ENCODE data around the gene CTNNAL1. TPM values are rescaled to one million over a fixed set of nuclear protein-coding genes. Genes with fewer than 3 reads are reported as not detected.
"Not testable (repeated sequence)": the region's sequence is repeated elsewhere in the genome, so short reads cannot be mapped to it uniquely, and the experiment has no call there.

Gene CTNNAL1
- total and polyA plus RNA-seq, 2 donors = 28.3 to 61.3 TPM

DNA sequence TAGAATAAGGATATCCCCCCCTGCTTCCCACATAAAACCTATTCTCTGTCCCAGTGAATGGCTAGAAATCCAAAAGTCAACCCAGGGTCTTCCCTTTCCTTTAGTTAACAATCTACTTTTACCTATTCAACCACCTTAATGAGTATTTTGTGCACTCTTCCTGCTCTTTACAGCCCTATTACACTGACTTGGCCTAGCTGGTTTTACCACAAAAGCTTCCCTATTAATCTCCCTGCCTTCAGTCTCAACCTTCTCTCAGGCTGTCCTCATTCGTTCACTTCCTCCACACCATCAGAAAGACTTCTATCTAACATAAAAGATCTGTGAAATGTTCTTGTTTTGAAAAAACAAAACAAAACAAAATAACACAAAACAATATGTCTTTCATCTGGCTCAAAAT, 16.2 kb downstream of the CTNNAL1 start:
- Histone ChIP-seq H3K4me3 (ENCODE audit: low read depth, low read length) (no peak overlapping the region), H3K27ac (ENCODE audit: low read depth) (no peak overlapping the region), H3K4me1 (ENCODE audit: insufficient read depth) (no peaks in the 10 kb centered on the region), H3K36me3 (ENCODE audit: insufficient read depth) (no peaks in the 10 kb centered on the region)
- no peak for DNase-seq (ENCODE audit: extremely low spot score)
- WGBS = 72% methylated on average over 1 of the region's 1 CpG

- no peak for DNase-seq (ENCODE audit: extremely low spot score)
- Histone ChIP-seq H3K4me1 (ENCODE audit: insufficient read depth) (no peaks in the 10 kb centered on the region), H3K27ac (ENCODE audit: low read depth) (no peak overlapping the region), H3K36me3 (ENCODE audit: insufficient read depth) (no peaks in the 10 kb centered on the region), H3K4me3 (ENCODE audit: low read depth, low read length) (no peak overlapping the region)
- WGBS = 39% methylated on average over 1 of the region's 1 CpG
Observed at GRCh38 chr9:108996643-108997042, 16.7 kb downstream of the CTNNAL1 start.

DNA sequence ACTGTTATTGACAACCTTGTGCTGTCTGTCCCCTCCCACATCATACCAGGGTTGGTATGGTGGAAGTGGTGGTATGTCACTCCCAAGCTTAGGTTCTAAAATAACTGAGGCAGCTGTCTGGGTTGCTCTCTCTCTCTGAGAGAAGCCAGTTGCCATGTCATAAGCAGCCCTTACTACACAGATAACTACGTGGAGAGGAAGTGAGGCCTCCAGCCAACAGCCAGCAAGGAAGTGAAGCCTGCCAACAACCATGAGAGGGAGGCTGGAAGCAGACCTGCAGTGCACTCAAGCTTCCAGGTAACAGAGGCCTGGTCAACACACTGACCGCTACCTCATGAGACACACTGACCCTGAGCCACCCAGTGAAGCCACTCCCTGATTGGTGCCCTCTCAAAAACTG, 18.6 kb downstream of the CTNNAL1 start:
- Histone ChIP-seq H3K27ac (ENCODE audit: low read depth) (no peak overlapping the region), H3K4me3 (ENCODE audit: low read depth, low read length) (no peak overlapping the region), H3K36me3 (ENCODE audit: insufficient read depth) (no peaks in the 10 kb centered on the region), H3K4me1 (ENCODE audit: insufficient read depth) (no peaks in the 10 kb centered on the region)
- DNase-seq (ENCODE audit: extremely low spot score) = no peak
- 54% methylated on average over 2 of the region's 2 CpGs for WGBS

GRCh38 chr9:108991479-108991878, 21.8 kb downstream of the CTNNAL1 start:
- Histone ChIP-seq H3K4me3 (ENCODE audit: low read depth, low read length) (no peak overlapping the region), H3K4me1 (ENCODE audit: insufficient read depth) (no peaks in the 10 kb centered on the region), H3K27ac (ENCODE audit: low read depth) (no peak overlapping the region), H3K36me3 (ENCODE audit: insufficient read depth) (no peaks in the 10 kb centered on the region)
- DNase-seq (ENCODE audit: extremely low spot score) = no peak
- WGBS = 36% methylated on average over 5 of the region's 5 CpGs

- DNase-seq (ENCODE audit: extremely low spot score) = no peak
- no peaks in the 10 kb centered on the region for H3K4me1 ChIP-seq (ENCODE audit: insufficient read depth)
- no peak overlapping the region for H3K4me3 ChIP-seq (ENCODE audit: low read depth, low read length)
- no peaks in the 10 kb centered on the region for H3K36me3 ChIP-seq (ENCODE audit: insufficient read depth)
- H3K27ac ChIP-seq (ENCODE audit: low read depth) = no peak overlapping the region
Observed at GRCh38 chr9:108983885-108984284, 29.4 kb downstream of the CTNNAL1 start.

DNA sequence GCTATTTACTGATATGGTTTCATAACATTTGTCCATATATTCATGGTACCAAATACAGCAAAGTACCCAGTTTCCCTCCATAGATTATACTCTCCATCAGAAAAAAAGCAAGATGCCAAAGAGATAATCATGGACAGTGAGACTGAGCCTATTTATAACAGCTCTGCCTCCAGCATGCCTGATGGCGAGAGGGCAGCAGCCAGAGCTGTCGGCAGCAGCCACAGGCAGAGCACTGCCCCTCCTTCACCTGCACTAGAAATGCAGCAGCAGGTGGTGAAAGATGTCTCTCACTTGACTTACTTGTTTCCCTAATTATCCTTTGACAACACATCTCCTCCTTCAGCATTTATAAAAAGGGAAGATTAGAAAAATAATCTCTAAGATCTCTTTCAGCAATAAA, 32.4 kb downstream of the CTNNAL1 start:
- H3K4me1 ChIP-seq (ENCODE audit: insufficient read depth) = no peaks in the 10 kb centered on the region
- DNase-seq (ENCODE audit: extremely low spot score) = no peak
- H3K4me3 ChIP-seq (ENCODE audit: low read depth, low read length) = no peak overlapping the region
- WGBS = 66% methylated on average over 2 of the region's 2 CpGs
- peaks cover 2% of the 10 kb centered on the region for H3K36me3 ChIP-seq (ENCODE audit: insufficient read depth)
- H3K27ac ChIP-seq (ENCODE audit: low read depth) = no peak overlapping the region

DNA sequence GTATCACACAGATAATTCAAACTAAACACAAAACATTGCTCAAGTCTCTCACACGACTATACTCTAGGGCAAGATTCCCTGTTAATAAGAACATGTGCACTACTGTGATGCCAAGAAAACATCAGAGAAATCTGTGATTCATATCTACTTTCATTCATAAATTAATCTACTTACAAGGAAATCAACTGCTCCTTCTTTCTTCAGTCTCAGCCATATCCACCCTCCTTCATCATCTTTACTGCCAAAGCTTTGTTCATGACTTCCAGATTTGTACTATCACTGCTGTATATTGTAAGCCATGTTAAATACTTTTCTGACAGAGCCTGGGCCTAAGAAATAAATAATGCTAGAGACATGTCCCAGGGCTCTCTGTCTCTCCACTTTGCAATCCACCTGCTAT, 35.1 kb downstream of the CTNNAL1 start:
- DNase-seq (ENCODE audit: extremely low spot score) = no peak
- Histone ChIP-seq H3K27ac (ENCODE audit: low read depth) (no peak overlapping the region), H3K4me1 (ENCODE audit: insufficient read depth) (no peaks in the 10 kb centered on the region), H3K4me3 (ENCODE audit: low read depth, low read length) (no peak overlapping the region), H3K36me3 (ENCODE audit: insufficient read depth) (peaks cover 2% of the 10 kb centered on the region)
- WGBS = 29% methylated on average over 1 of the region's 1 CpG

DNA sequence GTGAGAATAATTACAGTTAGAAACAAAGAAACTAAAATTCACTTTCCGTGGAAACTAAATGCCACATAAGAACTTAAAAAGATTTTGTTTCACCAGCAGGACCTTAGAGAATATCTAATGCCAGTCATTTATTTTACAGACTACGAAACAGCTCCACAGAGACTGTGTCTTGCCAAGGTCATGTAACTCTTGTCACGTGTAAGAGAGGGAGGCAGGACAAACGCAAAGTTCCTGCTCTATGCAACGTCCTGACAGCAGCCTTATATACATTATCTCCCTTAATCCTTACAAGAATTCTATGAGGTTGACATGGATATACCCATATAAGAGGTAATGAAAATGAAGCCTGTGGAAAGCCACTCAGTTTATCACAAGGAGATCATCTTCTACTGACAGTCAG, 39.4 kb downstream of the CTNNAL1 start:
- Histone ChIP-seq H3K27ac (ENCODE audit: low read depth) (no peak overlapping the region), H3K4me3 (ENCODE audit: low read depth, low read length) (no peak overlapping the region), H3K4me1 (ENCODE audit: insufficient read depth) (no peaks in the 10 kb centered on the region), H3K36me3 (ENCODE audit: insufficient read depth) (peaks cover 2% of the 10 kb centered on the region)
- 41% methylated on average over 5 of the region's 5 CpGs for WGBS
- no peak for DNase-seq (ENCODE audit: extremely low spot score)

- Histone ChIP-seq H3K4me3 (ENCODE audit: low read depth, low read length) (no peak overlapping the region), H3K36me3 (ENCODE audit: insufficient read depth) (no peaks in the 10 kb centered on the region), H3K4me1 (ENCODE audit: insufficient read depth) (no peaks in the 10 kb centered on the region), H3K27ac (ENCODE audit: low read depth) (no peak overlapping the region)
- 36% methylated on average over 2 of the region's 2 CpGs for WGBS
- no peak for DNase-seq (ENCODE audit: extremely low spot score)
Observed at GRCh38 chr9:108972626-108973209, 40.6 kb downstream of the CTNNAL1 start.

DNA sequence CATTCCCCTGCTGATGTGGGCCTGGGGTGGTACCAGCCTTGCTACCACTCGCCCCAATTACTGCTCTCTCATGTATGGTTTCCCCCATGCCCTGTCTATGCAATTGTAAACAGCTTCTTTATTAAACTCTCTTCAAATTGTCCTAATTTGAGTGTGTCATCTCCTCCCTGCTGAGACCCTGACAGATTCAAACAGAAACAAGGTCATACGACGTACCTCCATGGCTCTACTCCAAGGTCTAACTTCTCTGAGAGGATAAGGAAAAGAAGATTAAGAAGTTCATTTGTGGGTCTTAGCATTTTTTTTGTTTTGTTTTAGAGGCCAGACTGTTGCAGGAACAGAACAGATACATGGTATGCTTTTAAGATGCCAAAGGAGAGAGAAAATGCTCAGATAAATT, 41.1 kb downstream of the CTNNAL1 start:
- DNase-seq (ENCODE audit: extremely low spot score) = no peak
- Histone ChIP-seq H3K27ac (ENCODE audit: low read depth) (no peak overlapping the region), H3K36me3 (ENCODE audit: insufficient read depth) (no peaks in the 10 kb centered on the region), H3K4me3 (ENCODE audit: low read depth, low read length) (no peak overlapping the region), H3K4me1 (ENCODE audit: insufficient read depth) (no peaks in the 10 kb centered on the region)
- WGBS = 62% methylated on average over 3 of the region's 3 CpGs

DNA sequence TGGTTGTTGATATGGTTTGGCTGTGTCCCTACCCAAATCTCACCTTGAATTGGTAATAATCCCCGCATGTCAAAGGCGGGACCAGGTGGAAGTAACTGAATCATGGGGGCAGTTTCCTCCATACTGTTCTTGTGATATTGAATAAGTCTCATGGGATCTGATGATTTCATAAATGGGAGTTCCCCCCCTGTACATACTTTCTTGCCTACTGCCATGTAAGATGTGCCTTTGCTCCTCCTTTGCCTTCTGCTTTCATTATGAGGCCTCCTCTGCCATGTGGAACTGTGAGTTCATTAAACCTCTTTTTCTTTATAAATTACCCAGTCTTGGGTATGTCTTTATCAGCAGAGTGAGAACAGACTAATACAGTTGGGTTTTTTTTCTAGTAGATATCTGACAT, 41.9 kb downstream of the CTNNAL1 start:
- DNase-seq (ENCODE audit: extremely low spot score); H3K27ac ChIP-seq (ENCODE audit: low read depth); H3K4me1 ChIP-seq (ENCODE audit: insufficient read depth); H3K4me3 ChIP-seq (ENCODE audit: low read depth, low read length); H3K36me3 ChIP-seq (ENCODE audit: insufficient read depth): not testable (repeated sequence)
- WGBS = 97% methylated on average over 2 of the region's 2 CpGs

DNA sequence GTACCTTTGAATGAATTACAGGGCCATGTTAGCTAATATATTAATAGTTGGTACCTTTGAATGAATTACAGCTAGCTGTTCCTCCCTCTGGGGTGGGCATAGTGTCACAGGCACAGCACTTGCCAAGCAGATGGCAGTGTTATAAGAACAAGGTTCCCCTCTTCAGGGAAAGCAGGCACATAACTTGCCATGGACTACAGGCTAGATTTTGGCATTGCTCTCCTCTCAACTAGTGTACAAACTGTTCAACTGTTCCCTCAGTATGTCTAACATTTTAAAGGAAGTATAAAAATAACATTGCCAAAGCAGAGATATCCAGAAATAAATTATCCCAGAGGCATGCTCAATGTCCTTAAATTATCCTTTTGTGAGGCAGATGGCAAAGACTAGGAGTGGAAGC, 45.4 kb downstream of the CTNNAL1 start:
- no peak for DNase-seq (ENCODE audit: extremely low spot score)
- no peak overlapping the region for H3K27ac ChIP-seq (ENCODE audit: low read depth)
- H3K4me3 ChIP-seq (ENCODE audit: low read depth, low read length) = no peak overlapping the region
- H3K36me3 ChIP-seq (ENCODE audit: insufficient read depth) = peaks cover 2% of the 10 kb centered on the region
- no peaks in the 10 kb centered on the region for H3K4me1 ChIP-seq (ENCODE audit: insufficient read depth)

GRCh38 chr9:108963459-108964143, 49.7 kb downstream of the CTNNAL1 start:
- Histone ChIP-seq H3K4me3 (ENCODE audit: low read depth, low read length) (no peak overlapping the region), H3K4me1 (ENCODE audit: insufficient read depth) (no peaks in the 10 kb centered on the region), H3K27ac (ENCODE audit: low read depth) (no peak overlapping the region), H3K36me3 (ENCODE audit: insufficient read depth) (peaks cover 2% of the 10 kb centered on the region)
- WGBS = 58% methylated on average over 4 of the region's 4 CpGs
- no peak for DNase-seq (ENCODE audit: extremely low spot score)

DNA sequence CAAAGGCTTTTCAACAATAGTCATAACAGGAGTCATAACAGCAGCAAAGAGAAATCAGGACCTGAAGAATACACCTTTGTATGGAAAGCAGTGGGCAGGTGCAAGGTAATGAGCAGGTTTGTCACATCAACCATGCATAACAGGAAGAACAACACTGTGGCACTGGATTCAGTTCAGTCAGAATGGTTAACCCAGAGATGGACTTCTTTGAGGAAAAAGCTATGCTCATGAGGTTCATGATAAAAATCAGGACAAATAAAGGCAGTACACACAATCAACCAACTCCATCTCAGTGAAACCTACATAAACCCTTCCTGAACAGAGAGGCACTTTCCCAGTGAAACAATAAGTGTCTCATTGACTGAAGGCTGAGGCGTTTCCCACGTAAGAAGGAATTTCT, 52.1 kb downstream of the CTNNAL1 start:
- Histone ChIP-seq H3K36me3 (ENCODE audit: insufficient read depth) (peaks cover 2% of the 10 kb centered on the region), H3K27ac (ENCODE audit: low read depth) (no peak overlapping the region), H3K4me1 (ENCODE audit: insufficient read depth) (no peaks in the 10 kb centered on the region), H3K4me3 (ENCODE audit: low read depth, low read length) (no peak overlapping the region)
- DNase-seq (ENCODE audit: extremely low spot score) = no peak
- 92% methylated on average over 2 of the region's 2 CpGs for WGBS

DNA sequence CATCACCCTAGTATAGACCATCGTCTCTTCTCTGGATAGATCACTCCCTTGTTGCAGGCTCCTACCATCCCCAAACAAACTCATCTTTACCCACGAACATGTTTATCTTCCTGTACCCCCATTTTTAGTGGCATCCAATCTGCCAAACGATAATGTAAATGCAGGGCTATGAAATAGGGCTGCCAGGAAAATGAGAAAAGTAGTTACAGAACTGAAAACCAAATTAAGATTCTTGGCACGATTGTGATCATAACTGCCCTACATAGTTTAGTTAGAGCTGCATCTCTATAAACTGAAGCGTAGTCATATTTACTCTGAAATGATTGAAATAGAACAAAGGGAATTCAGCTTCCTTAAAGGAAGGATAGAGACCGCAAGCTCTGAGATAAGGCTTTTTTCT, 53.0 kb downstream of the CTNNAL1 start:
- no peak overlapping the region for H3K27ac ChIP-seq (ENCODE audit: low read depth)
- 57% methylated on average over 6 of the region's 6 CpGs for WGBS

More for the DNA sequence above, 53.0 kb downstream of the CTNNAL1 start:
- no peaks in the 10 kb centered on the region for H3K4me1 ChIP-seq (ENCODE audit: insufficient read depth)
- no peak for DNase-seq (ENCODE audit: extremely low spot score)
- H3K4me3 ChIP-seq (ENCODE audit: low read depth, low read length) = no peak overlapping the region
- H3K36me3 ChIP-seq (ENCODE audit: insufficient read depth) = peaks cover 2% of the 10 kb centered on the region

Data from urinary bladder (tissue), 4 donors.